ENCODE results near the gene C3orf80.
"Not testable (repeated sequence)": the region's sequence is repeated elsewhere in the genome, so short reads cannot be mapped to it uniquely, and the experiment has no call there.

The C3orf80 gene

DNA sequence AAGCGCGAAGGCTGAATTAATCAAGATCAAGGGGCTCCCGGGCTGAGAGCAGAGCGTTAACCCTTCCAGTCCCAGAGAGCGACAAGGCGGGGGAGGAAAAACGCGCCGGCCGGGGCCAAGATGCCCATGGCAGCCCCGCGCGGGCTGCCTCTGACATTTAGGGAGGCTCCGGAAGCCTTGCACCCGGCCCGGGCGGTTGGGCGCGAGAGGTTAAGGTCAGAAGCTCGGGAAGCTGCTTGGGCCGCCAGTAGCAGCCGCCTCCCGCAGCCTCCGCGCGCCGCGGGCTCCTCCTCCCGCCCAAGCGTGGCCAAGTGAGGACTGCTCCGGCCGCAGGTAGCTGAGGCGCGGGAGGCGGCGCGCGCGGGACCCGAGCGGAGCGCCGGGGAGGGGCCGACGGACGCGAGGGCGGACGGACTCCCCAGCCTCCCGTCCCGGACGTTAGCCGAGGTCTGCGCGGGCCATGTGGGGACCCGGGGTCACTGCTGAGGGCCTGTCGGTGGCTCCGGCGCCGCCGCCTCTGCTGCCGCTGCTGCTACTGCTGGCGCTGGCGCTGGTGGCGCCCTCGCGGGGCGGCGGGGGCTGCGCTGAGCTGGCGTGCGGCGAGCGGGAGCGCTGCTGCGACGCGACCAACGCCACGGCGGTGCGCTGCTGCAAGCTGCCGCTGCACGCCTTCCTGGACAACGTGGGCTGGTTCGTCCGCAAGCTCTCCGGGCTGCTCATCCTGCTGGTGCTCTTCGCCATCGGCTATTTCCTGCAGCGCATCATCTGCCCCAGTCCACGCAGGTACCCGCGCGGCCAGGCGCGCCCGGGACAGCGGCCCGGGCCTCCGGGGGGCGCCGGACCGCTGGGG lies at the start of gene C3orf80:
C3orf80 (plus strand) TSS at position 247 of the 850 bp plus-strand sequence; CDS start at position 461, 214 bp downstream.
- TF ChIP-seq, protein P1, sequence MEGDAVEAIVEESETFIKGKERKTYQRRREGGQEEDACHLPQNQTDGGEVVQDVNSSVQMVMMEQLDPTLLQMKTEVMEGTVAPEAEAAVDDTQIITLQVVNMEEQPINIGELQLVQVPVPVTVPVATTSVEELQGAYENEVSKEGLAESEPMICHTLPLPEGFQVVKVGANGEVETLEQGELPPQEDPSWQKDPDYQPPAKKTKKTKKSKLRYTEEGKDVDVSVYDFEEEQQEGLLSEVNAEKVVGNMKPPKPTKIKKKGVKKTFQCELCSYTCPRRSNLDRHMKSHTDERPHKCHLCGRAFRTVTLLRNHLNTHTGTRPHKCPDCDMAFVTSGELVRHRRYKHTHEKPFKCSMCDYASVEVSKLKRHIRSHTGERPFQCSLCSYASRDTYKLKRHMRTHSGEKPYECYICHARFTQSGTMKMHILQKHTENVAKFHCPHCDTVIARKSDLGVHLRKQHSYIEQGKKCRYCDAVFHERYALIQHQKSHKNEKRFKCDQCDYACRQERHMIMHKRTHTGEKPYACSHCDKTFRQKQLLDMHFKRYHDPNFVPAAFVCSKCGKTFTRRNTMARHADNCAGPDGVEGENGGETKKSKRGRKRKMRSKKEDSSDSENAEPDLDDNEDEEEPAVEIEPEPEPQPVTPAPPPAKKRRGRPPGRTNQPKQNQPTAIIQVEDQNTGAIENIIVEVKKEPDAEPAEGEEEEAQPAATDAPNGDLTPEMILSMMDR (conservative IDR thresholded peaks at IDR 0.05): peak; percentile 67
- H3K27ac ChIP-seq: peak within 1 kb of the TSS; percentile 80

DNA sequence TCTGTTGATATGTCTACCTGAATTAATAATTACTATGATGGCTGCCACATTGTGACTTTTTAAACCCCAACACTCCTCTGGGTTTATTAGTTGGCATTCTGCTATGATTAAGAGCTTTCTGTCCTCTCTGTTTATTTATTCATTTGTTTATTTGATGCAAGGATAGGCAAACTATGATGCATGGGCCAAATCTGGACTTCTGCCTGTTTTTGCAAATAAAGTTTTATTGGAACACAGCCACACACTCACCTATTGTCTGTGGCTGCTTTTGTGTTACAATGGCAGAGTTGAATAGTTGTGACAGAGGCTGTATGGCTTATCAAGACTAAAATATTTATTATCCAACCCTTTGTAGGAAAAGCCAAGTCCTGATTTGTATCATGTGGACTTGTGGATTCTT lies 48.3 kb upstream of the C3orf80 start:
- H3K27ac ChIP-seq: no peak overlapping the region
- TF ChIP-seq, protein P1 (conservative IDR thresholded peaks at IDR 0.05): no peak

DNA sequence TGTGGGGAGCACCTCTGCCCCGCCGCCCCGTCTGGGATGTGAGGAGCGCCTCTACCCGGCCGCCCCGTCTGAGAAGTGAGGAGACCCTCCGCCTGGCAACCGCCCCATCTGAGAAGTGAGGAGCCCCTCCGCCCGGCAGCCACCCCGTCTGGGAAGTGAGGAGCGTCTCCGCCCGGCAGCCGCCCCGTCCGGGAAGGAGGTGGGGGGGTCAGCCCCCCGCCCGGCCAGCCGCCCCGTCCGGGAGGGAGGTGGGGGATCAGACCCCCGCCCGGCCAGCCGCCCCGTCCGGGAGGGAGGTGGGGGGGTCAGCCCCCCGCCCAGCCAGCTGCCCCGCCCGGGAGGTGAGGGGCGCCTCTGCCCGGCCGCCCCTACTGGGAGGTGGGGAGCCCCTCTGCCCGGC lies 46.6 kb upstream of the C3orf80 start:
- H3K27ac ChIP-seq: not testable (repeated sequence)

DNA sequence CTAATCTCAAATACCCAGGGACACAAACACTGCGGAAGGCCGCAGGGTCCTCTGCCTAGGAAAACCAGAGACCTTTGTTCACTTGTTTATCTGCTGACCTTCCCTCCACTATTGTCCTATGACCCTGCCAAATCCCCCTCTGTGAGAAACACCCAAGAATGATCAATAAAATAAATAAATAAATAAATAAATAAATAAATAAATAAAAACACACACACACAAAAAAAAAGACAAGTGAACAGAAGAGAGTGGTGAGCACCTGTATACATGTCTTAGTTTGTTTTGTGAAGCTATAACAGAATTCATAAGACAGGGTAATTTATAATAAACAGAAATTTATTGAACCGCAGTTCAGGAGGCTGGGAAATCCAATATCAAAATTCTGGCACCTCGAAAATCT lies 45.8 kb upstream of the C3orf80 start:
- peak overlapping the region; percentile 86 for H3K27ac ChIP-seq

DNA sequence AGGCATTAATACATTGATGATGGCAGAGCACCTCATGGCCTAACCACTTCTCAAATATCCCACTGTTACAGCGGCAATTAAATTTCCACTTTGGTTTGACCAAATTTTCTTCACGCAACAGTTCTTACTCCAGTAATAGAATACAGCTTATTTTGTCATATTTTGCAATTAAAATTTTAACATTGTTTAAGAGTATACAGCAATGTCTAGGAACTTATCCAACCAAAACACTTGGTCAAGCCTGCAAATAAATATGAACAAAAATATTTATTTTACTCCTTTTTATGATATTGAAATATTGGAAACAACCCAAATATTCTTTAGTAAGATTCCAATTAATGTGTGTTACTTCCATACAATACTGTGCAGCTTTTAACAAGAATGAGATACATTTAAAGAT lies 45.3 kb upstream of the C3orf80 start:
- TF ChIP-seq, protein P1 (conservative IDR thresholded peaks at IDR 0.05): no peak
- H3K27ac ChIP-seq: peak overlapping the region; percentile 86

DNA sequence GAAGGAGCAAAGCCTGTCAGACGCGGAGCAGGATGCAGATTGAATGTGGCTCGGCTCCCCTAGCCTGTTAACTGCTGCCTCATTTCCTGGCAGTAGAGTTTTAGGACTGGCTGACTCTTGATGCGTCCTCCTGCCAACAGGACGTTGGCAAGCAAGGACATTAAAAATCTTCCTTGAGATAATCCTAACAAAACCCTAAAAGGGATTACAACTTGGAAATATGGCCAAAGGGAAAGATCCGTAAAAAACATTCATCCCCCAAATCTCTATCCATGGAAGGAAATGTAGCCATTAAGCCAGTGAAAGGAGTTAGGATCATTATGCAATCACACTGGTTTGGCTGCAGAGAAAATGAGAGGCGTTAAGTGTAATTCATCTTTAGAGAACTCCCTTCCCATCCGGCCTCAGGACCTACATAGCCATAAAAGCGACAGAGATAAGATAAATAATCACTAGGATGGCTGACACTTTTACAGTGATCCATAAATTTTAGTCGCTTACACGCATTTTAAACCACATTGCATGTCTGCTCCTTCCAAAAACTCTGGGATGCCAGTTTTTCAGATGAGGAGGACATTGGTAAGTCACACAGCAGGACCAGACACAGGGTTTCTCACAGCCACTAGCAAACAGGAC lies 44.5 kb upstream of the C3orf80 start:
- TF ChIP-seq, protein P1 (conservative IDR thresholded peaks at IDR 0.05): no peak
- peak overlapping the region; percentile 86 for H3K27ac ChIP-seq

DNA sequence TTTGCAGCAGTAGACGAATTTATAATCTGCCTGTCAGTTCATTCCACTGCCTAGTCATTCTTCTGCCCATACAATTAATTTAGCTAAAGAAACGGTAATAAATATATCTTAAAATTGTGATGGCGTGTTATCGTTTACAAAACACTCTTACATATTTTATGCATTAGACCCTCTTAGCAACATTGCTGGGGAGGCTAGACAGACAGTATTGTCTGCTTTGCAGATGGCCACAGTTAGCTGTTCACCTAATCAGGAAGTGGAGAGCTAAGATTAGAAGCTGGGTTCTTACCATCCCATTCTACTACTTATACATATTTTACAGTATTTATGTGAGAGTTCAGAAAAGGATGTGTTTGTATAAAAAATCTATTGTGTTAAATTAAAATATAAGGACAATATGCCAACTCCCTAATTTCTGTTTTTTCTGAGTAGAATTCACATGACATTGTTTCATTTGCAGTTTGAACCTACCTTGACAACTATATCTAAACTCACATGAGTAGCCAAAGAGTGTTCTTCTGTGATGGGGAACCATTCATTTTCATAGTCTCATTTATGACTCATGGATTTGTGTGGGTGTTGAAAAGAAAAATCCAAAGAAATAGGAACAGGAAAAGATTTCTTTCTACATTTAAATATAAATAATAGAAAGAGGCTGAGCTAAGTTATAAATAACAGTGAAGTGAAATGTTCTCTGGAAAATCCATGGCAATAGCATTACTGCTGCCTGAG lies 41.7 kb upstream of the C3orf80 start:
- TF ChIP-seq, protein P1 (conservative IDR thresholded peaks at IDR 0.05): no peak
- no peak overlapping the region for H3K27ac ChIP-seq

DNA sequence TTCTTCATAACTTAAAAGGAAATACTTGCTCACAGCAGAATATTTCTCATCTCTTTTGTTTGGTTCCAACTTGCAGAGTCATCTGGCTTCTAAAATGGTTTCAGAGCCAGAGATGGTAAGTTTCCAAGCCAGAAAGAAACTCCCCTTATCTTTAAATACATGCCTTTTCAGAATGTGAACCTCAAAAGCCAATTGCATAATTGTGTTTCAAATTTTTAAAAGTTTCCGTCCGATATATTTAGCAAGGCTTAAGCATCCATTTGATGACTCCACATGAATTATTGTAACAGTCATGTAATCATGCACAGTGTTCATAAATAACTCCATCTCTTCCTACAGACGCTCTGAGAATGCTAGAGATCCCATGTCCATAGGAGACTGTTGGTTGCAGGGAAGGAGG lies 40.6 kb upstream of the C3orf80 start:
- H3K27ac ChIP-seq: no peak overlapping the region
- TF ChIP-seq, protein P1 (conservative IDR thresholded peaks at IDR 0.05): no peak
